ENCODE measurements around the gene LARP4.
A peak's percentile ranks its signal among the peaks of the same experiment; 100 is the strongest.
"Not testable (repeated sequence)": the region's sequence is repeated elsewhere in the genome, so short reads cannot be mapped to it uniquely, and the experiment has no call there.

Gene LARP4

DNA sequence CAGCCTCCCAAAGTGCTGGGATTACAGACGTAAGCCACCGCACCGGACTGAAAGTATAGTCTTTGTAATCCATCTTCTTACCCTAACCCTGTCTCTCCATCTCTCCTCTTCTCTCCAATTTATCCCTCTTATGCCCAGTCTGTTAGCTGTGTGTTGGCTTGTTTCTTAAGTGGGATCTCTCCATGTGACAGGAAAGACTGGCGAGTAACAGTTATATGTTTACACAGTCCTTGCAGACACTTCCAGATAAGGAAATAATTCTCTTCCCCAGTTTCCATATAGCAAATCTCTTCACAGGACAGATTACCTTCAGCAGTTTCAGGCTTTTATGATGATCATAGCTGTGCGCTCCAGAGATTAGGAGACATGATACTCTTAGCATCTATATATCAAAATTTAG is 88.1 kb downstream of the LARP4 start:
- DNase-seq, result no peak

- not testable (repeated sequence) for DNase-seq
Observed at GRCh38 chr12:50498119-50498518, 97.4 kb downstream of the LARP4 start.

GRCh38 chr12:50504798-50505674 is 104.4 kb downstream of the LARP4 start, which contains the start of gene DIP2B:
Gene DIP2B, plus strand, starts transcription at chr12:50504985. Its CDS starts 156 bp downstream, at chr12:50505141.
- peak; percentile 98 for DNase-seq

DNA sequence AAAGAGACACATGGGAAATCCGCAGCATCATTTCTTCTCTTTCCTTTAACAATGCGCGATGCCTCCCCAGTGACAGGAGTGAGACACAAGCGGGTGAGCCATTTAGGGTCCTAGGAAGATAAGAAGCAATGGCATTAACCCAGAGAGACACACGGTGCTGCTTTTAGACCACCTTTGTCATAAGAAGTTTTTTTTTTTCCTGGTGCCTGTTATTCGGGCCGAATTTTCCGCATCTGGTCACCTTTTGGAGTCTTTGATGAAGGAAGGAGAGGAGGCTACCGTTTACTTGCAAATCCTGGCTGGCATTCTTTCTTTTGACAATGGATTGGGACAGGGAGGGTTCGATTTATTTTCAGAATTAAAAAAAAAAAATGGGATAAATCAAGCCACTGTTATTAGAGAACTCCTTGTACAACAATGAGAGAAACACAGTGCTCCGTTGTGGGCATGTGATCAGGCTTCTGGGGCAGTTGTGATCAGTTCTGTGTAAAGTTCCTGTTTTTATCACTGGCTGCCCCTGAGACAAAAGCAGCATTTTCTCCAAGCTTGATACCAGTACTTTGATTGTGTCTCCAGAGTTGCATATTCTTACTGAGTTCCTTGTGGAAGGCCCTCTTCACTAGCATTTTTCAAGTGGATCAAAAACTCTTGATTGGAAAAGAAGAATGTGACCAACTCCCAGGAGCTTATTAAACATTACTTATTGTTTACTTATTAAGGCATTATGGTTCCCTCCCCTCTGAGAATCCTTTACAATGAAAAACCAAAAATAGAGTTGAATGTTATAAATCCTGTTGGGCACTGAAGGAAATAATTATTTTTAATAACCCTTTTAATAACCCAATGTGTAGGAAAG is 105.2 kb downstream of the LARP4 start:
- no peak for DNase-seq

GRCh38 chr12:50506753-50507473 is 106.2 kb downstream of the LARP4 start:
- no peak for DNase-seq

- DNase-seq, result no peak
Observed at GRCh38 chr12:50507474-50507838, 106.8 kb downstream of the LARP4 start.

GRCh38 chr12:50507930-50508329 is 107.2 kb downstream of the LARP4 start:
- DNase-seq, result no peak

DNA sequence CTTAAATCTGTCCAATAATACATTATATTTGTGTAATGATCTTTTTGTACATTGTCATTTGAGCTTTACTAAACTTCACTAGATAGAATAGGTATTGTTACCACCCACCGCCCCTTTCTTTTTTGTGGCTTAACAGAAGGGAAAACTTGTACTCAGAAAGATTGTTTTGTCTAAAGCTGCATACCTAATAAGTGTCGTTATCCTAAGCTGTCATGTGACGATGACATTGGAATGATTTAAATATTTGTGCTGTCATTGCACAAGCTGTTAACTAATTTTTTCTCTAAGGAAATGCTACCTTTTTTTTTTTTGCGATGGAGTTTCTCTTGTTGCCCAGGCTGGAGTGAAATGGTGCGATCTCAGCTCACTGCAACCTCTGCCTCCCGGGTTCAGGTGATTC is 107.7 kb downstream of the LARP4 start:
- DNase-seq, result no peak

DNA sequence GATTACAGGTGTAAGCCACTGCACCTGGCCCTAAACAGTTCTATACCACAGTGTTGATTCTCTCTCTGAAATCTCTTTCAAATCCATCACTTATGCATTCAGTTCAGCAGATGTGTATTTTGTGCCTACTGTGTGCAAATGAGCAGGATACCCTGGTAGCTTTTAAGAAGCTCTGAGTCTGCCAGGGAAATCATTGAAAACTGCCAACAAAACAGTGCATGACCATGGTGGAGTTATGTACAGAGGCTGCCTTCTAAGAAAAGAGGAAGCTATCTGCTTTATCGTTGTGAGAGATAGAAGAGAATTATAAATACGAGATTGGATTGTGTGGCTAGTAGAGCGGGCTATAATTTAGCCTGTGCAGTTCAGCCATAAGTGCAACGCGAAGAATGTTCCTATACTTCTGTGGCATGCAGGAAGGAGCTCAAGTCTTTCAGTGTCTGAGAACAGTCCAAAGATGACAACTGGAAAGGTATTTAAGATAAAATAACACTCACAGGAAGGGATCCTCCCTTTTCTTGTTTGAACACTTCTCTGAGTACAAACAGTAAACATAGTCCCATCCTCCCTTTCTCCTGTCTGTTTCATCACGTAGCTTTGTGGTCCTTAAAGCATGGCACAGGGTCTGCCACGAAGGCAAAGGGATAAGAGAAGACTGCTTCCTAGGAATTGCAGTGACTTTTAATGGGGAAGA is 108.4 kb downstream of the LARP4 start:
- no peak for DNase-seq

- DNase-seq, result no peak
Observed at GRCh38 chr12:50514526-50515276, 114.0 kb downstream of the LARP4 start.

- no peak for DNase-seq
Observed at GRCh38 chr12:50515587-50515986, 114.9 kb downstream of the LARP4 start.

- DNase-seq, result no peak
Observed at GRCh38 chr12:50517421-50518048, 116.8 kb downstream of the LARP4 start.

- DNase-seq, result no peak
Observed at GRCh38 chr12:50518090-50518489, 117.4 kb downstream of the LARP4 start.

GRCh38 chr12:50519353-50519752 is 118.7 kb downstream of the LARP4 start:
- no peak for DNase-seq

- no peak for DNase-seq
Observed at GRCh38 chr12:50520416-50521207, 119.9 kb downstream of the LARP4 start.

DNA sequence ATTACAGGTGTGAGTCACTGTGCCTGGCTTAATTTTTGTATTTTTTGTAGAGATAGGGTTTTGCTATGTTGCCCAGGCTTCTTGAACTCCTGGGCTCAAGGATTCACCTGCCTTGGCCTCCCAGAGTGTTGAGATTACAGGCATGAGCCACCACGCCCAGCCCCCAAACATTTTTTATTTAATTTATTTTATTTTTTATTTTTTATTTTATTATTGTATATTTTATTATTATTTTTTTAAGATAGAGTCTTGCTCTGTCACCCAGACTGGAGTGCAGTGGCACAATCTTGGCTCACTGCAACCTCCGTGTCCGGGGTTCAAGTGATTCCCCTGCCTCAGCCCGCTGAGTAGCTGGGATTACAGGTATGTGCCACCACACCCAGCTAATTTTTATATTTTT is 121.1 kb downstream of the LARP4 start:
- DNase-seq, result not testable (repeated sequence)

DNA sequence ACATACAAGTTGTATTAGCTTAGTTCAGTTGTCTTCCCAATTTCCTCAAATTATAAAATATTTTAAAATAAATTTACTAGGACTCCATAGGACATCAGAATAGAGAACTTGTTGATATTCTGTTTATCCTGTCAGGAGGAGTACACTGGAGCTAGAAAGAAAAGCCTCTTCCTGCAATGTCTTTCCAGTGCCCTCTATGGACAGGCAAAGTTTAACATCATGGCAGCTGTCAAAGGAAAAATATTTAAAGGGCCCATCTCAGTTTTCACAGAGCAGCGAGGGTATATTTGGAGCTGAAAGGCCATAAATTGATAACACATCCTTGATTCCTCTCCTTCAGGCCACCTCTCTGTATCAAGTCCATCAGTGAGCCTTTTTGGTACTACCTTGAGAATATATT is 123.1 kb downstream of the LARP4 start:
- no peak for DNase-seq

DNA sequence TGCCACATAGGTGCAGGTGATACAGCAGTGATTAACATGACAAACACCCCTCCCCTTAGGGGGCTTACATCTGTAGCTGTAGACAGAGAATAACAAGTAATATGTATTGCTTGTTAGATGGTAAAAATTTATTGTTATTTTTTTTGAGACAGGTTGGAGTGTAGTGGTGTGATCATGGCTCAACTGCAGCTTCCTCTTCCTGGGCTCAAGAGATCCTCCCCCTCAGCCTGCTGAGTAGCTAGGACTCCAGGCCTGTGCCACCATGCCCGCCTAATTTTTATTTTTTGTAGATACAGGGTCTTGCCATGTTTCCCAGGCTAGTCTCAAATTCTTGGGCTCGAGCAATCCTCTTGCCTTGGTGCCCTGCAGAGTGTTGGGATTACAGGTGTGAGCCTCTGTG is 123.9 kb downstream of the LARP4 start:
- DNase-seq, result no peak

- DNase-seq, result no peak
Observed at GRCh38 chr12:50525422-50525821, 124.7 kb downstream of the LARP4 start.

DNA sequence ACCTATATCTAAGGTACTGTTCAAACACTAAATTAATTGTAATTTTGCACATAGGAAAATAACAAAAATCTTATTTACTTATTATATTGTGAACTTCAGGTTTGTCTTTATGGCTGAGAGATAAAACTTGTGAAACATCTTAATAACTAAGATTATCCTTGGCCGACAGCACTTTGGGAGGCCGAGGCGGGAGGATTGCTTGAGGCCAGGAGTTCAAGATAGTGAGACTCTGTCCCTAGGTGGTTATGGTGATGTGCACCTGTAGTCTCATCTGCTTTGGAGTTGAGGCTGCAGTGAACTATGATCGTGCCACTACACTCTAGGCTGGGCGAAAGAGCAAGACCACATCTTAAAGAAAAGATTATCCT is 126.7 kb downstream of the LARP4 start:
- no peak for DNase-seq

DNA sequence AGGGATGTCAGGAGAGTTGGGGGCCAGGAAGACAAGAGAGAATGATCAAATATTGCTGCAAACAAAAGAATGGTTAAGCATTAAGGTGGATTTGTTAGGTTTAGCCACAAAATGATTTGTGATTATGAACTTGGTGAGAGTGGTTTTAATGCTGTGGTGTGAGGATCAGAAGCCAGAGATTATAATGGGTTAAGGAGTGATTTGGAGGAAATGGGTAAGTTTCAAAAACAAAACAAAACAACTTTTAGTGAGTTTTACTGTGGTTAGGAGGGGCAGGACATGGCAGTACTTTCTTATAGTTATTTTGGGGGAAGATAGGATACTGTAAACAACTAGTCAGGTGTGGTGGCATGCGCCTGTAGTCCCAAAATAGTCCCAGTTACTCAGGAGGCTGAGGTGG is 128.1 kb downstream of the LARP4 start:
- no peak for DNase-seq
